ENCODE measurements around the gene MYO7A. TPM values are rescaled to one million over a fixed set of nuclear protein-coding genes. Genes with fewer than 3 reads are reported as not detected.

Gene MYO7A
- total and polyA plus RNA-seq, 2 experiments from 2014 or later = 1.8 to 5.4 TPM

DNA sequence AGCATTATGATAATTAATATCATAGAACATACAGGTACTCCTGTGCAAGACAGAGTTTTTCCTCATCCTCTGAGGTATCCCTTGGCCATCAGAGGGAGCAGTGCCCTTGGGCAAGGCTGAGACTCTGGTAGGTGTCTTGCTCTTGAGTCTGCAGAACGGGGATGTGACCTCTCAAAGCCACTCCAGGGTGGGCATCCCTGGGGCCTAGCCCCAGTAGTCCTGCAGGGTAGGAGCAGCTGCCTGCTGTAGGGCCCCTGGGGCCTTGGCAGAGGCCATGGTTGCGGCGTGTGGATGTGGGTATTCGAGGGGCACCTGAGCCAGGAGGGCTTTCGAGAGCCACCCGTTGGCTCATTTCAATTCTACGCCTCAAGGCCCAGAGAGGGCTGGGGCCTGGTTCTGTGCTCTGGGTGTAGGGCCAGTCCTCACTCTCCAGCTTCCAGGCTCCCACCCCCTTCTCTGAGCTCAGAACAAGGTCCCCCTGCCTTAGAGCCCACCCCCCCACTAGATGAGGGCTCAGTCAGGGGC lies 33.1 kb upstream of the MYO7A start:
- no peaks in the 10 kb centered on the region; the same call in 1 of the 2 replicates for H4K20me1 ChIP-seq (replicated peaks; ENCODE audit: insufficient read depth)
- Mint-ChIP-seq H3K4me1 (peaks cover 11% of the 10 kb centered on the region), H3K9me3 (peaks cover 9% of the 10 kb centered on the region; the same call in 2 of the 3 replicates), H3K27me3 (ENCODE audit: insufficient read depth, low read depth, poor library complexity) (peaks cover 7% of the 10 kb centered on the region), H3K36me3 (ENCODE audit: low read depth) (peaks cover 3% of the 10 kb centered on the region; the same call in 1 of the 3 replicates), H3K27ac (no peak overlapping the region), H3K4me3 (no peak overlapping the region)
- H3K36me3 ChIP-seq (ENCODE audit: insufficient read depth) = no peaks in the 10 kb centered on the region
- H3F3A ChIP-seq (replicated peaks; ENCODE audit: low read depth) = no peaks in the 10 kb centered on the region
- no peak overlapping the region for H3K4me3 ChIP-seq
- no peak overlapping the region for H2AFZ ChIP-seq
- H3K27ac ChIP-seq (ENCODE audit: low read depth) = no peak overlapping the region
- H3K79me2 ChIP-seq (replicated peaks; ENCODE audit: insufficient read depth) = no peaks in the 10 kb centered on the region
- no peak for ATAC-seq
- TF ChIP-seq ZNF114 (CRISPR knock-in tag; IDR thresholded peaks at IDR 0.05) = no peak
- no peak for TF ChIP-seq NANOG (IDR thresholded peaks at IDR 0.05; ENCODE audit: borderline replicate concordance)
- TF ChIP-seq, protein P1, sequence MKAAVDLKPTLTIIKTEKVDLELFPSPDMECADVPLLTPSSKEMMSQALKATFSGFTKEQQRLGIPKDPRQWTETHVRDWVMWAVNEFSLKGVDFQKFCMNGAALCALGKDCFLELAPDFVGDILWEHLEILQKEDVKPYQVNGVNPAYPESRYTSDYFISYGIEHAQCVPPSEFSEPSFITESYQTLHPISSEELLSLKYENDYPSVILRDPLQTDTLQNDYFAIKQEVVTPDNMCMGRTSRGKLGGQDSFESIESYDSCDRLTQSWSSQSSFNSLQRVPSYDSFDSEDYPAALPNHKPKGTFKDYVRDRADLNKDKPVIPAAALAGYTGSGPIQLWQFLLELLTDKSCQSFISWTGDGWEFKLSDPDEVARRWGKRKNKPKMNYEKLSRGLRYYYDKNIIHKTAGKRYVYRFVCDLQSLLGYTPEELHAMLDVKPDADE (IDR thresholded peaks at IDR 0.05) = no peak
- TF ChIP-seq JUNB (IDR thresholded peaks at IDR 0.05; ENCODE audit: unreplicated experiment) = no peak
- no peak for TF ChIP-seq CREB1 (CRISPR knock-in tag; IDR thresholded peaks at IDR 0.05; ENCODE audit: low read depth)
- no peaks in the 10 kb centered on the region for H3K27me3 ChIP-seq (ENCODE audit: insufficient read depth)
- DNase-seq (ENCODE audit: low spot score) = no peak
- no peak overlapping the region for H3K4me2 ChIP-seq
- no peaks in the 10 kb centered on the region for H3K9me2 ChIP-seq (ENCODE audit: insufficient read depth)
- no peaks in the 10 kb centered on the region; the same call in 1 of the 2 replicates for H3K4me1 ChIP-seq (ENCODE audit: insufficient read depth)

DNA sequence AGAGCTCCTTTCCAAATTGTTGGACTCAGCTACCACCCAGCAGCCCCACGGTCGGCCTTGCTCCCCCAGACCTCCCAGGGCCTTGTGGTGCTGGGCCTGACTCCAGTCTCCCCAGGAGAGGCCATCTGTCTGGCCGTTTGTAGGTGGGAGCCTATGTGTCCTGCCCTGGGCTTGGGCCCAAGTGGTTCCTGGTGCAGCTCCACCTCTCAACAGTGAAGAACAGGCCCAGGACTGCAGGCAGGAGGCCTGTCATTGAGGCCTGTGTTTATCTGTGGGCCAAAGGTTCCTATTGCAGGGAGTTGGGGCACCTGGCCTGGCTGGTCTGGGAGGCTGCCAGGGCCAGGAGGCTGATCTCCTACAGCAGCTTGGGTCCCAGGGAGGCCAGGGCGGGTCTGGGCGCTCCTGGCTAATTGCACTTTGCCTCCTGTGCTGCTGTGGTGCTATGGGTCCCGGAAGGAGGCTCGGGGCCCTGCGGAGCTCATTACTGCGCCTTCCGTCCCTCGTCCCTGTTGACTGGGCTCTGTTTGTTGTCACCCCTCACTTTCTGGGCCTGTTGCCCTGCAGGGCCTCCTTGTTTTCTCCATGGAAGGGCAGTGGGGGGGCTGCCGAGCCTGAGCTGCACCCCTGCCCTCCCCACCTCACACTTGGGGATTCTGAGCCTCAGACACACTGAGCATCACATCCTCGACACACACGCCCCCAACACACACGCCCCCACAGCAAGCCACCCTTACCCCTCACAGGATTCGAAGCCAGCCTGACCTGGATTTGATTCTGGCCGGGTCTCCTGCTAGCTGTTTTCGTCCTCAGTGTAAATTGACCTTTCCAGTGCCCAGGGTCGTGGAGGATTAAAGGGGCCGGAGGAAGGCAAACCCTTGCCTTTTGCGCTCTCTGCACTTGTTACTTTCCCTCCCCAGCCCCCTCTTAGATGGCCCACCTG lies 32.2 kb upstream of the MYO7A start:
- no peak overlapping the region for H3K4me3 Mint-ChIP-seq
- no peaks in the 10 kb centered on the region; the same call in 1 of the 2 replicates for H4K20me1 ChIP-seq (replicated peaks; ENCODE audit: insufficient read depth)
- no peaks in the 10 kb centered on the region for H3K36me3 ChIP-seq (ENCODE audit: insufficient read depth)
- H3K4me2 ChIP-seq = no peak overlapping the region
- H3K4me1 ChIP-seq (ENCODE audit: insufficient read depth) = no peaks in the 10 kb centered on the region; the same call in 1 of the 2 replicates
- H3K4me3 ChIP-seq = no peak overlapping the region
- no peaks in the 10 kb centered on the region for H3K27me3 ChIP-seq (ENCODE audit: insufficient read depth)
- H3K27ac ChIP-seq (ENCODE audit: low read depth) = no peak overlapping the region
- no peaks in the 10 kb centered on the region for H3K79me2 ChIP-seq (replicated peaks; ENCODE audit: insufficient read depth)
- peaks cover 19% of the 10 kb centered on the region for H3K9me3 Mint-ChIP-seq
- DNase-seq (ENCODE audit: low spot score) (no peak), ATAC-seq (no peak)
- 0 out of 2 replicates have a peak, but pooled peaks cover 2% of the 10 kb centered on the region for H3K9me2 ChIP-seq (ENCODE audit: insufficient read depth)
- H3K36me3 Mint-ChIP-seq (ENCODE audit: low read depth) = peaks cover 12% of the 10 kb centered on the region
- peaks cover 8% of the 10 kb centered on the region for H3K4me1 Mint-ChIP-seq
- peaks cover 5% of the 10 kb centered on the region for H3K27me3 Mint-ChIP-seq (ENCODE audit: insufficient read depth, low read depth, poor library complexity)
- no peaks in the 10 kb centered on the region for H3F3A ChIP-seq (replicated peaks; ENCODE audit: low read depth)
- no peak overlapping the region for H2AFZ ChIP-seq
- H3K27ac Mint-ChIP-seq = no peak overlapping the region
- TF ChIP-seq, protein P2, sequence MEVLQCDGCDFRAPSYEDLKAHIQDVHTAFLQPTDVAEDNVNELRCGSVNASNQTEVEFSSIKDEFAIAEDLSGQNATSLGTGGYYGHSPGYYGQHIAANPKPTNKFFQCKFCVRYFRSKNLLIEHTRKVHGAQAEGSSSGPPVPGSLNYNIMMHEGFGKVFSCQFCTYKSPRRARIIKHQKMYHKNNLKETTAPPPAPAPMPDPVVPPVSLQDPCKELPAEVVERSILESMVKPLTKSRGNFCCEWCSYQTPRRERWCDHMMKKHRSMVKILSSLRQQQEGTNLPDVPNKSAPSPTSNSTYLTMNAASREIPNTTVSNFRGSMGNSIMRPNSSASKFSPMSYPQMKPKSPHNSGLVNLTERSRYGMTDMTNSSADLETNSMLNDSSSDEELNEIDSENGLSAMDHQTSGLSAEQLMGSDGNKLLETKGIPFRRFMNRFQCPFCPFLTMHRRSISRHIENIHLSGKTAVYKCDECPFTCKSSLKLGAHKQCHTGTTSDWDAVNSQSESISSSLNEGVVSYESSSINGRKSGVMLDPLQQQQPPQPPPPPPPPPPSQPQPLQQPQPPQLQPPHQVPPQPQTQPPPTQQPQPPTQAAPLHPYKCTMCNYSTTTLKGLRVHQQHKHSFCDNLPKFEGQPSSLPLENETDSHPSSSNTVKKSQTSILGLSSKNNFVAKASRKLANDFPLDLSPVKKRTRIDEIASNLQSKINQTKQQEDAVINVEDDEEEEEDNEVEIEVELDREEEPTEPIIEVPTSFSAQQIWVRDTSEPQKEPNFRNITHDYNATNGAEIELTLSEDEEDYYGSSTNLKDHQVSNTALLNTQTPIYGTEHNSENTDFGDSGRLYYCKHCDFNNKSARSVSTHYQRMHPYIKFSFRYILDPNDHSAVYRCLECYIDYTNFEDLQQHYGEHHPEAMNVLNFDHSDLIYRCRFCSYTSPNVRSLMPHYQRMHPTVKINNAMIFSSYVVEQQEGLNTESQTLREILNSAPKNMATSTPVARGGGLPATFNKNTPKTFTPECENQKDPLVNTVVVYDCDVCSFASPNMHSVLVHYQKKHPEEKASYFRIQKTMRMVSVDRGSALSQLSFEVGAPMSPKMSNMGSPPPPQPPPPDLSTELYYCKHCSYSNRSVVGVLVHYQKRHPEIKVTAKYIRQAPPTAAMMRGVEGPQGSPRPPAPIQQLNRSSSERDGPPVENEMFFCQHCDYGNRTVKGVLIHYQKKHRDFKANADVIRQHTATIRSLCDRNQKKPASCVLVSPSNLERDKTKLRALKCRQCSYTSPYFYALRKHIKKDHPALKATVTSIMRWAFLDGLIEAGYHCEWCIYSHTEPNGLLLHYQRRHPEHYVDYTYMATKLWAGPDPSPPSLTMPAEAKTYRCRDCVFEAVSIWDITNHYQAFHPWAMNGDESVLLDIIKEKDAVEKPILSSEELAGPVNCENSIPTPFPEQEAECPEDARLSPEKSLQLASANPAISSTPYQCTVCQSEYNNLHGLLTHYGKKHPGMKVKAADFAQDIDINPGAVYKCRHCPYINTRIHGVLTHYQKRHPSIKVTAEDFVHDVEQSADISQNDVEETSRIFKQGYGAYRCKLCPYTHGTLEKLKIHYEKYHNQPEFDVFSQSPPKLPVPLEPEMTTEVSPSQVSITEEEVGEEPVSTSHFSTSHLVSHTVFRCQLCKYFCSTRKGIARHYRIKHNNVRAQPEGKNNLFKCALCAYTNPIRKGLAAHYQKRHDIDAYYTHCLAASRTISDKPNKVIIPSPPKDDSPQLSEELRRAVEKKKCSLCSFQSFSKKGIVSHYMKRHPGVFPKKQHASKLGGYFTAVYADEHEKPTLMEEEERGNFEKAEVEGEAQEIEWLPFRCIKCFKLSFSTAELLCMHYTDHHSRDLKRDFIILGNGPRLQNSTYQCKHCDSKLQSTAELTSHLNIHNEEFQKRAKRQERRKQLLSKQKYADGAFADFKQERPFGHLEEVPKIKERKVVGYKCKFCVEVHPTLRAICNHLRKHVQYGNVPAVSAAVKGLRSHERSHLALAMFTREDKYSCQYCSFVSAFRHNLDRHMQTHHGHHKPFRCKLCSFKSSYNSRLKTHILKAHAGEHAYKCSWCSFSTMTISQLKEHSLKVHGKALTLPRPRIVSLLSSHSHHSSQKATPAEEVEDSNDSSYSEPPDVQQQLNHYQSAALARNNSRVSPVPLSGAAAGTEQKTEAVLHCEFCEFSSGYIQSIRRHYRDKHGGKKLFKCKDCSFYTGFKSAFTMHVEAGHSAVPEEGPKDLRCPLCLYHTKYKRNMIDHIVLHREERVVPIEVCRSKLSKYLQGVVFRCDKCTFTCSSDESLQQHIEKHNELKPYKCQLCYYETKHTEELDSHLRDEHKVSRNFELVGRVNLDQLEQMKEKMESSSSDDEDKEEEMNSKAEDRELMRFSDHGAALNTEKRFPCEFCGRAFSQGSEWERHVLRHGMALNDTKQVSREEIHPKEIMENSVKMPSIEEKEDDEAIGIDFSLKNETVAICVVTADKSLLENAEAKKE (CRISPR knock-in tag; IDR thresholded peaks at IDR 0.05) = no peak
- TF ChIP-seq ZNF114 (CRISPR knock-in tag; IDR thresholded peaks at IDR 0.05) = no peak
- no peak for TF ChIP-seq JUNB (IDR thresholded peaks at IDR 0.05; ENCODE audit: unreplicated experiment)
- TF ChIP-seq POLR2AphosphoS5 (IDR thresholded peaks at IDR 0.05; ENCODE audit: low read depth) = no peak
- no peak for TF ChIP-seq STAT1 (IDR thresholded peaks at IDR 0.05; ENCODE audit: unreplicated experiment)
- no peak for TF ChIP-seq CREB1 (CRISPR knock-in tag; IDR thresholded peaks at IDR 0.05; ENCODE audit: low read depth)
- no peak for TF ChIP-seq ZNF331 (CRISPR knock-in tag; IDR thresholded peaks at IDR 0.05; ENCODE audit: low read depth)
- TF ChIP-seq, protein P1 (IDR thresholded peaks at IDR 0.05) = no peak
